ENCODE results near the gene E2F3.

DNA sequence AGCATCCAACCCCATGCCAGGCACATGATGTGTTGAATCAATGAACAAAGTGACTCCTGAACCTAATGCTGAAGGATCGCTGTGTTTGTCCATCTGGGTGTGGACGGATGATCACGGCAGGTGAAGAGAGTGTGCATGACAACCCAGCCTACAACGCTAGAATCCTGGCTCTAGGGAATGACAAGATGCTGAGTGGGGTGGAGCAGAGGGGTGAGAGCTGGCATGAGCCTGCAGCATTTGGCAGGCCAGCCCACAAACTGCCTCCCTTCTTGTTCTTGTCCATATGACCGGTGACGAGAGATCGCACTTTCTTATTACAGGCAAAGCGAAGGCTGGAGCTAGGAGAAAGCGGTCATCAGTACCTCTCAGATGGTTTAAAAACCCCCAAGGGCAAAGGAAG, 77.8 kb downstream of the E2F3 start:
- TF ChIP-seq, protein P1, sequence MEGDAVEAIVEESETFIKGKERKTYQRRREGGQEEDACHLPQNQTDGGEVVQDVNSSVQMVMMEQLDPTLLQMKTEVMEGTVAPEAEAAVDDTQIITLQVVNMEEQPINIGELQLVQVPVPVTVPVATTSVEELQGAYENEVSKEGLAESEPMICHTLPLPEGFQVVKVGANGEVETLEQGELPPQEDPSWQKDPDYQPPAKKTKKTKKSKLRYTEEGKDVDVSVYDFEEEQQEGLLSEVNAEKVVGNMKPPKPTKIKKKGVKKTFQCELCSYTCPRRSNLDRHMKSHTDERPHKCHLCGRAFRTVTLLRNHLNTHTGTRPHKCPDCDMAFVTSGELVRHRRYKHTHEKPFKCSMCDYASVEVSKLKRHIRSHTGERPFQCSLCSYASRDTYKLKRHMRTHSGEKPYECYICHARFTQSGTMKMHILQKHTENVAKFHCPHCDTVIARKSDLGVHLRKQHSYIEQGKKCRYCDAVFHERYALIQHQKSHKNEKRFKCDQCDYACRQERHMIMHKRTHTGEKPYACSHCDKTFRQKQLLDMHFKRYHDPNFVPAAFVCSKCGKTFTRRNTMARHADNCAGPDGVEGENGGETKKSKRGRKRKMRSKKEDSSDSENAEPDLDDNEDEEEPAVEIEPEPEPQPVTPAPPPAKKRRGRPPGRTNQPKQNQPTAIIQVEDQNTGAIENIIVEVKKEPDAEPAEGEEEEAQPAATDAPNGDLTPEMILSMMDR (IDR thresholded peaks at IDR 0.05) = no peak
- TF ChIP-seq POLR2A (IDR thresholded peaks at IDR 0.05) = no peak
